EL (cell line): ENCODE data around the gene NUDCD3.

Source experiments
- DNase-seq: peaks from one replicate; pipeline ENCODE4 v3.0.0-alpha.2; 2016

Gene NUDCD3

GRCh38 chr7:44348851-44349781 lies 141.3 kb downstream of the NUDCD3 start:
- no peak for DNase-seq

GRCh38 chr7:44348300-44348699 lies 142.2 kb downstream of the NUDCD3 start:
- DNase-seq, result peak; percentile 72

- DNase-seq, result no peak
Measured at GRCh38 chr7:44347546-44348114, 142.8 kb downstream of the NUDCD3 start.

GRCh38 chr7:44346063-44346462 lies 144.4 kb downstream of the NUDCD3 start:
- no peak for DNase-seq

GRCh38 chr7:44341401-44341800 lies 149.1 kb downstream of the NUDCD3 start:
- DNase-seq, result no peak

- DNase-seq, result no peak
Measured at GRCh38 chr7:44338600-44338999, 151.9 kb downstream of the NUDCD3 start.

- DNase-seq, result no peak
Measured at GRCh38 chr7:44336491-44336890, 154.0 kb downstream of the NUDCD3 start.

GRCh38 chr7:44335184-44335583 lies 155.3 kb downstream of the NUDCD3 start:
- no peak for DNase-seq

- DNase-seq, result no peak
Measured at GRCh38 chr7:44334734-44335097, 155.7 kb downstream of the NUDCD3 start.

GRCh38 chr7:44333911-44334733 lies 156.3 kb downstream of the NUDCD3 start:
- DNase-seq, result no peak

GRCh38 chr7:44331682-44332081 lies 158.8 kb downstream of the NUDCD3 start:
- no peak for DNase-seq

- no peak for DNase-seq
Measured at GRCh38 chr7:44330331-44330730, 160.1 kb downstream of the NUDCD3 start.

GRCh38 chr7:44329888-44330287 lies 160.6 kb downstream of the NUDCD3 start:
- no peak for DNase-seq
